NCI-H146 treated with DMSO at 0.1 percent for 48 hours (cell line): Measurements from ENCODE around the gene APPL2.
"Not testable (repeated sequence)": the region's sequence is repeated elsewhere in the genome, so short reads cannot be mapped to it uniquely, and the experiment has no call there.

Source experiments
- DNase-seq: peaks from one replicate; lab custom pipeline; 2025; ENCODE audit not compliant: unreplicated experiment; lab: John Stamatoyannopoulos, UW

Gene APPL2

DNA sequence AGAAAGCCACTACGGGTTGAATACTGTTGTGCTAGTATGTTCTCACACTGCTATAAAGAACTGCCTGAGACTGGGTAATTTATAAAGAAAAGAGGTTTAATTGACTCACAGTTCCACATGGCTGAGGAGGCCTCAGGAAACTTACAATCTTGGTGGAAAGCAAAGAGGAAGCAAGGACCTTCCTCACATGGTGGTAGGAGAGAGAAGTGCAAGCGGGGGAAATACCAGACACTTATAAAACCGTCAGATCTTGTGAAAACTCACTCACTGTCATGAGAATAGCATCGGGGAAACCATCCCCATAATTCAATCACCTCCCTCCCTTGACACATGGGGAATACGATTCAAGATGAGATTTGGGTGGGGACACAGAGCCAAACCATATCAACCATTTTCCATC lies 20.5 kb upstream of the APPL2 start:
- DNase-seq, result not testable (repeated sequence)

DNA sequence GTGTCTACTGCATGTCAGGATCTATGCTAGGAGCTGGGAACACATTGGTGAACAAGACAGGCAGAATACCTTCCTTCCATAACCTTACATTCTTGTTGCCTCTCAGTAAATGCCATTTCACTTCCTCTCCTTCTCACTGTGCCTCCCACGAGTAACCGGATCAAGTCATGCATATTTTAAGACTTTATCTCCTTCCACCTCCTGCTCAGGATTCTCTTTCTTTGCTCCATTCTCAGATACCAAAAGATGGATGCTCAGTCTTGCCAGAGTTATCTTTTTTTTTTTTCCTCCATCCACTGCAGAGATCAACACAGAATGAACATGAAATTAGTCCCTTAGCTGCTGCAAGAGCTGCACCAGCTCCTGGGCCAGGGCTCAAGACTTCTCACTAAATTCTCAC lies 20.0 kb upstream of the APPL2 start:
- no peak for DNase-seq

DNA sequence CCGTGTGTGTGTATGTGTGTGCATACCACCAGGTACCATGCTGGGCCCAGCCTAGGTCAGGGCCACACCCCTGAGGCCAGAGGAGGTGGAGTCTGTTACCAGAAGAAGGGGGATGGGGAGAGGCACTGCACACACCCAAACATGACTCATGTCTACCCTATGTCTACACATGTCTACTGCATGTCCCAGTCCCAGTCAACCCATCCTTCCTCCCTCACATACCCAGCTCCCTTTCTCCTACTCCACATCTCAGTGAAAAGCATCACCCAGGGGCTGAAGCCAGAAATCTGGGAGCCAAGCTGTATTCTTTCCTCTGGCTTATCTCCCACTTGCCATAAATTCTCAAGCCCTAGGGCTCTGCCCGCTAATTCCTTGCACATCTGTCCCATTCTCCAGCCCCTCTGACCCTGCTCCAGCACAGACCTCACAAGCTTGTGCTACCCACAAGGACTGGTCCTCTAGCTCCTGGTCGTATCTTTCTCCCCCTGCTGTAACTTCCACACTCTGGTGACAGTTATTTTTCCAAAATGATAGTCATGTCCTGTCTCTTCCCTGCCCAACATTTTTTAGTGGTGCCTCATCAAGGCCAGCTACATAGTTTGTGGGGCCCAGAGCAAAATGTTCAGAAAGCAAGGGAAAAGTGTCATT lies 18.0 kb upstream of the APPL2 start:
- DNase-seq, result no peak

GRCh38 chr12:105252901-105253300 lies 16.9 kb upstream of the APPL2 start:
- DNase-seq, result no peak

DNA sequence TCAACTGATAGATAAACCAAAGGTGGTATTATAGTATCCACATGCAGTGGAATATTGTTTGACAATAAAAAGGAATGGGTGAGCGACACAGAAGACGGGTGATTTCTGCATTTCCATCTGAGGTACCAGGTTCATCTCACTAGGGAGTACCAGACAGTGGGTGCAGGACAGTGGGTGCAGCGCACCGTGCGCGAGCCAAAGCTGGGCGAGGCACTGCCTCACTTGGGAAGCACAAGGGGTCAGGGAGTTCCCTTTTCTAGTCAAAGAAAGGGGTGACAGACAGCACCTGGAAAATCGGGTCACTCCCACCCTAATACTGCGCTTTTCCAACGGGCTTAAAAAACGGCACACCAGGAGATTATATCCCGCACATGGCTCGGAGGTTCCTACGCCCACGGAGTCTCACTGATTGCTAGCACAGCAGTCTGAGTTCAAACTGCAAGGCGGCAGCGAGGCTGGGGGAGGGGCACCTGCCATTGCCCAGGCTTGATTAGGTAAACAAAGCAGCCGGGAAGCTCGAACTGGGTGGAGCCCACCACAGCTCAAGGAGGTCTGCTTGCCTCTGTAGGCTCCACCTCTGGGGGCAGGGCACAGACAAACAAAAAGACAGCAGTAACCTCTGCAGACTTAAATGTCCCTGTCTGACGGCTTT lies 9.9 kb upstream of the APPL2 start:
- not testable (repeated sequence) for DNase-seq

DNA sequence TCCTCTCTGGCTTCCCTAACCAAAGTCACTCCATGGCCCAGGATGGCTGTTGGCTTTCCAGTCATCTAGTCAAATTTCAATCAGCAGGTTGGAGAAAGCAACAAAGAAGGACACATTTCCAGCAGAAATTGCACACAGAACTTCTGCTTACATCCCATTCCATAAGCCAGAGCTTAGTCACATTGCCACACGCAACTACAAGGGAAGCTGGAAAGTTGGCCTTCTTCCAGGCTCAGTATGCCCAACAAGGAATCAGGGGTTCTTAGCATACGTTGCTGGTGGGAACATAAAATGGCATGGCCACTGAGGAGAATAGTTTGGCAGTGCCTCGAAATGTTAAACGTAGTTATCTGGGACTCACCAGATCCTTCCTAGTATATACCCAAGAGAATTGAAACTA lies 9.3 kb upstream of the APPL2 start:
- no peak for DNase-seq

- no peak for DNase-seq
Measured at GRCh38 chr12:105240228-105240627, 4.3 kb upstream of the APPL2 start.

GRCh38 chr12:105239304-105239703 lies 3.3 kb upstream of the APPL2 start:
- no peak for DNase-seq

DNA sequence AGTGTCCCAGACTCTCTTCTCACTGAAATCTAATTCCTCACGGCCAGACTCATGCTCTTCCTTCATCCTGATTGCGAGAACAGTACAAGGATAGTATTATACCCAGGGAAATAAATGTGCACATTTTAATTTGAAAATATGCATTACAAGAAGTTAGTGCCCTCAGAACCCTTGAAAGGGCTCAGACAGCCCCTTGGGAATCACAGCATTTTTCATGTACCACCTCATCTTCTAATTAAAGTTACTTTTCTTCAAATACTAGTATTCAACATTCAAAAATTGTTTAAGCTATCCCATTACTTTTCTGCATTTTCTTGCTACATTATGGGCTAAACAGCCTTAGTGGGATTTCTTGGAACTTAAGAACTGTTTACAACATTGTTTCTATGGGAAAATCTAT lies 1.7 kb upstream of the APPL2 start:
- DNase-seq, result no peak

DNA sequence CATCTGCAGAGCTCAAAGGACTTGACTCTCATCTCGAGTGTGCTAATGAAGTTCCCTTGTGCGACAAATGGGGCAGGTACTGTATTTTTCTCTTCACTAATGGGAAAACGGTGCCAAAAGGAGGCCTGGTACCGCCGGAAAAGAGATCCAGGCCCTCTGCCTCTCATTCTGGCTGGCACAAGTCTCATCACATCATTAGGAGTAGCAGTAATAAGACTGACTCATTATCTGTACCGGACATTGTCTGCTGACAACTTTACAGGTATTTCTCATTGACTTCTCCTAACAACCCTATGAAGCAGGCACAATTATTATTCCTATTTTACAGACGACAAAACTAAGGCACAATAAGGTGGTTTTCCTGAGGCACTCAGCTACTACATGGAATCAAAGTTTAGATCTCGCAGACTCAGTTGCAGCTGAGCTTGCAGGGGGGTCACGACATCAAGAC lies 668 bp downstream of the APPL2 start:
- DNase-seq, result peak; percentile 62

- no peak for DNase-seq
Measured at GRCh38 chr12:105234197-105234596, 1.8 kb downstream of the APPL2 start.

GRCh38 chr12:105233041-105233905 lies 2.7 kb downstream of the APPL2 start:
- peak; percentile 37 for DNase-seq

- no peak for DNase-seq
Measured at GRCh38 chr12:105231396-105231795, 4.6 kb downstream of the APPL2 start.

- peak; percentile 24 for DNase-seq
Measured at GRCh38 chr12:105229371-105229770, 6.6 kb downstream of the APPL2 start.

- DNase-seq, result no peak
Measured at GRCh38 chr12:105228966-105229365, 7.0 kb downstream of the APPL2 start.

DNA sequence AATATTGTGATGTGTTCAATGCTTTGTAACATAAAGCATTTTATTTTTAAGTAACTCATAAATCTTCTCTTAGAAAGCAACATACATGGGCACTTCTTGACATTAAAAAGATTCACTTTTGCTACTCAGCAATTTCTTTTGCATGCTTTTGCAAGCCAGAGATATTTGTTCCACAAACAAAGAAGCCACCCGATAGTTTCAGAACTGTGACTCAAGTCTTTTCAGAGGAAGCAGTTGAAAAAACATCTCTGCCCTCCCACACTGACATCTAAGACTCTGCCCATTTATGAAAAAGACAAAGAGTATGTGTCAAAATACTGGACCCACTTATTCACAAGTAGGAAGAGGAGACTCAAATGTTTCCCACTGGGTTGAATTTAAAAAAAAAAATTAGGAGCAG lies 7.5 kb downstream of the APPL2 start:
- DNase-seq, result no peak

DNA sequence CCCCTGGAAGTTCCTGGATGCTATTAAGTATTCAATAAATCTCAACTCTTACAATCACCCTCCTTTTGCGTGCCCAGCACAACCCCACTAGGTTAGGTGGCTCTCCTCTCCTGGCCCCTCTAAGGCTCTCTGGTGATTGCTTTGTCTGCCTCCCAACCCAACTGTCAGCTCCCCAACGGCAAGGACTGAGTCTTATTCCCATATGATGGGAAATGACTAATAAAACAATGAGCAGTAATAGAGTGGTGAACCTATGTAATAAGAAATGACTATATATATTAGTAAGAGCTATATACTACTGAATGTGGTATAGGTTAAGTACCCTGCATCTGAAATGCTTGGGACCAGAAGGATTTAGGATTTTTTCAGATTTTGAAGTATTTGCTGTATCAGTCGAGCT lies 8.1 kb downstream of the APPL2 start:
- no peak for DNase-seq

- DNase-seq, result no peak
Measured at GRCh38 chr12:105226219-105226618, 9.8 kb downstream of the APPL2 start.

GRCh38 chr12:105225505-105226015 lies 10.4 kb downstream of the APPL2 start:
- DNase-seq, result no peak

DNA sequence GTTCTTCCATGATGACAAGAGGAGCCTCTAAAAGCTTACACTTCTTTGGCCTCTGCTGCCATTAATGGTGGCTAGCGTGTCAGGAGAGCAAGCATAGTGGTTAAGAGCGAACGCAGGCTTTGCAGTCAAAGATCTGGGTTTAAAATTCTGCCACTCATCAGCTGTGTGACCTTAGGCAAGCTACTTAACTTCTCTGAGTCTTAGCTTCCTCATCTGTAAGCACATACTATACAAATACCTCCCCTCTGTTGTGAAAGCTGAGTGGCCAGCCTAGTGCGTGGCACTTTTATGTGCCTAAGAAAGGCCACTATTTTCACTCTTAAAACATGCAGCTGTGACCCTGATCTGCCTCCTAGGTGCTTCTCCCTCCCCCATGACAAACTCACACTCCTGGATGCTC lies 11.6 kb downstream of the APPL2 start:
- no peak for DNase-seq

DNA sequence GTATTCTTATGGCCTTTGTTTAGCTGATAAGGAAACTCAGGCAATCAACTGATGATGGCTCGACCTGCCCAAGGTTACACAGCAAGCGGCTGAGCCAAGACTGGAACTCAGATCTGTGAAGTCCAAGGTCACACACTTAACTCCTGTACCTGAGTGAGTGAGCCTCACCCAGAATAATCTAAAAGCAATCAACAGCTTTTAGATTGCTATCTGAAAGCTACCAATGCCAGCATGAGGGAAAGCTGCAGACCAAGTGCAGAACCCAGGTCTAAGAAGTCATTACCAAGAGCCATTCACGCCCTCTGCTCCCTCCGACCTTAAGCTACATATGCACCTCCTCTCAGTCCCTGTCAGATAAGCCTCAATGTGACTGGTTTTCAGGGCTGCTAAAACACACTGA lies 12.1 kb downstream of the APPL2 start:
- DNase-seq, result no peak

- DNase-seq, result no peak
Measured at GRCh38 chr12:105223352-105223845, 12.6 kb downstream of the APPL2 start.
